Hematopoietic multipotent progenitor cell treated with erythropoietin and hydrocortisone succinate and interleukin-3 and kit ligand, for 8 days (in vitro differentiated cells): ENCODE results near the gene KATNAL1.
"Not testable (repeated sequence)": the region's sequence is repeated elsewhere in the genome, so short reads cannot be mapped to it uniquely, and the experiment has no call there.

ENCODE experiments used
- DNase-seq: peaks from one replicate; pipeline ENCODE4 v3.0.0-alpha.2; 2015

The KATNAL1 gene

DNA sequence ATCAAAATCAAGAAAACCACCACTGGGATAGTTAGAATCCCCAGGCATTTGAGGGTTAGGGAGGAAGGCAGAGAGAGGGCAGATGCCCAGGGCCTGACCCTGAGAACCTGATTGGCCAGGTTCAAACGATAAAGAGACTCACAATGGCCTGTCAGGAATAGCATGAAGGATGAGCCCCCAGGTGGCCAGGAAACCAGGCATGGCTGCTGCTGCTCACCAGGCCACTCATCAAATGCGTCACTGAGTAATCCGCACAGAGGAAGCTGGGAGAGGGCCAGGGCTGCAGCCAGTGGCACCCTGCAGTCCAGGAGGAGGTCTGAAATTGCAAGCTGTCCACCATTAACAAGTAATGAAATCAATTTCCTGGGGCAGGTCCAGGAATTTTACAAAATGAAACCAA lies 111.3 kb downstream of the KATNAL1 start:
- DNase-seq: no peak

DNA sequence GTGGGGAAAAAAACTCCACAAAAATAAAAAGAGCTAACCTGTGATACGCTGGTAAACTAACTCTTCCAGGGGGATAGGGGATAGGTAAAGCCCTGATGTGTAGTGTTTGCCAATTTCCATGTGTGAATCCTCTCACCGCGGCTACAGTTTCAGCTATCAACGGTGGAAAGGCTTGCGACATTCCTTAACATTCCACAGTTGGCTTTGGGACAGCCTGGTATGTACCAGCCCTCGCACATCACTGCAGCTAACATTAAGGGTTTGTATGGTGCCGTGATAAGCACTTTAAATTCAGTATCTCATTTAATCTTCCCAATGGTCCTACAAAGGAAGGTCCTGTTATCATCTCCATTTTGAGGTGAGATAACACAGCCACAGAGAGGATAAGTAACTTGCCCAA lies 112.4 kb downstream of the KATNAL1 start:
- DNase-seq: no peak

- DNase-seq: no peak
Measured at GRCh38 chr13:30193279-30194234, 113.8 kb downstream of the KATNAL1 start.

DNA sequence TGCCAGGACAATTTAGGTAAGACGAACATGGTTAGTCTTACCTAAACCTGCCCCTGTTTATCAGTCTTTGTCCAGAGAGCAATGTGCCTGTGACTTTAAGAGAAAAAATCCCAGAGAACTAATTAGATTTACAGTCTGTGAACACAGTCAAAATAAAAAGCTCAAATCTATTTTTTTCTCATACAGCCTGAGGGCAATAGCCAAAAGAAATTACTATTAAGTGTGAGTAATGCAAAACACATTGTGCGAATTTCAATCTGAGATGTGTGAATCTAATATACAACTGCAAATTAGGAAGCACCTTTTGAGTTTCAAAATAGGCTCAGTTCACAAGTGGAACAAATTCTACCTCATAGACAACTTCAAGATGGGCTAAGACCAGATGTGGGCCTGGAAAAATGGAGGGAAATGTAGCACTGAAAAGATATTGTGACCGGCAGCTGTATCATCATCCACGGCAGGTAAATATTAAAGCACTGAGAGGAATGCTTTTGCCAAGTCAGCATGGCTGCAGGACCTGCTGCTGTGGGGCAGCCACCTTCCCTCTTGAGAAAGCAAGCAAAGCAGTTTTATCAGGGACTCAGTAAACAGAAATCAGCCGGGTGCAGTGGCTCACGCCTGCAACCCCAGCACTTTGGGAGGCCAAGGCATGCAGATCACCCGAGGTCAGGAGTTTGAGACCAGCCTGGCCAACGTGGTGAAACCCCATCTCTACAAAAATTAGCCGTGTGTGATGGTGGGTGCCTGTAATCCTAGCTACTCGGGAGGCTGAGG lies 114.8 kb downstream of the KATNAL1 start:
- no peak for DNase-seq

- no peak for DNase-seq
Measured at GRCh38 chr13:30191491-30192100, 115.8 kb downstream of the KATNAL1 start.

DNA sequence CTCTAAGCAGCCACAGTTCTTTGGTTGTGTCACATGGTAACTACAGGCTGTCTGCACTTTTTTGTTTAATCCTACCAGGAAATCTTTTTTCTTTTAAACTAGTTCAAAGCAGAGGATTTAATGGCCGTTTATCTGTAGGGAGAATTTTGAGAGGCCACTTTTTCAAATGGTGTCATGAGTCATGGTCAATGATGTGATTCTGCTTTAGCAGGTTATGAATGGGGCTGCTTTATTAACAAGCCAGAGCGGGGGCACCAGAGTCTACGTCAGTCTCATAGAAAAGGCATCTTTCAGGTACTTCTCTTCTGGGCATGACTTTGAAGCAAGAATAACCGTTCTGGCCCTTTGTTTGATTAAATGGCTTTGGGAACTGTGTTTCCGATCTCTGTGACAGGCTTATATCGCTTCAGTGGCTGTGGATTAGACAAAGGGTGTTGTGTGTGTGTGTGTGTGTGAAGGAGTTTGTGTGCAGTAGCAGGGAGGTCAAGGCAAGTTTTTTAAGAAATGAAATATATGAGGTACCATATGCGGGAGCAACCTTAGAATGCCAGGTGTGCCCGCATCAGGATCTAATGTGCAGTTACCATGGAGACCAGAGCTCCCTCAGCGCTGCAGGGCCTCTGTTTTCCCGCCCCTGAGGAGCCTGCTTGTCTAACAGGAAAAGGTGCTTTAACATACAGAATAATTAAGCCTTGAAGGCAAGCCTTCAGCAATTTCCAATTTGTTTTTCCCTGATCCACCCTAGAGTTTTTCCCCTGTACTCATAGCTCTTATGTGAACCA lies 120.5 kb downstream of the KATNAL1 start:
- DNase-seq: no peak

DNA sequence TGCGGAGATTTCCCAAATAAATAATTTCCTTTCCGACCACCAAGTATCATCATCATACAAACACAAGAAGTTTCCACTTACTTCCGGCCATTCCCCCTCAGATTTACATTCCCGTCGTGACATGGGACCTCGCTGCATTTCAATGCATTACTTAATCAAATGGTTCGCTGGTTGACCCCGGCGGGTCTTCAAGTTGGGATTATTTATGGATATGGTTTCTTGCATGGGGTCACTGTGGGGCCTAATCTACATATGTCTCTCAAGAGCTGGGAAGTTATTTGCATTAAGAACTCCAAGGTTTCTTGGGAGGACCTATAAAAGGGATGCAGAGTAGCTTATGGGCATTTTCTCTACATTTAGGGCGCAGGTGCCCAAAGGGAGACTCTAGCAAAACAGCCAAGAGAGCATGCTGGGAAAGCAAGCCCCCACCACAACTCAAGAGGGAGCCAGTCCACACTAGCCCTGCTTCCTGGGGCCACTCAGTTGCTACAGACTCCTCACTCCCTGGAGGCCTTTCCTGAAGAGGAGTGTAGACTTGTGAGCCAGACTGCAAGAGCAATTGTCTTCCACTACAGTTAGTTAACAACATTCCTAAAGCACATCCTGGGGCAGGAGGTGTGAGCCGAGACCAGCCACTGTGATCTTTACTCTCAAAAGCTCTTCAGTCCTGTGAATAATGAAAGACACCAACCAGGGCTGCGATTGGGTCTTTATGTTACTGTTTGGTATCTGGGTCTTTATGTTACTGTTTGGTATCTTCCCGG lies 125.3 kb downstream of the KATNAL1 start:
- DNase-seq: no peak

DNA sequence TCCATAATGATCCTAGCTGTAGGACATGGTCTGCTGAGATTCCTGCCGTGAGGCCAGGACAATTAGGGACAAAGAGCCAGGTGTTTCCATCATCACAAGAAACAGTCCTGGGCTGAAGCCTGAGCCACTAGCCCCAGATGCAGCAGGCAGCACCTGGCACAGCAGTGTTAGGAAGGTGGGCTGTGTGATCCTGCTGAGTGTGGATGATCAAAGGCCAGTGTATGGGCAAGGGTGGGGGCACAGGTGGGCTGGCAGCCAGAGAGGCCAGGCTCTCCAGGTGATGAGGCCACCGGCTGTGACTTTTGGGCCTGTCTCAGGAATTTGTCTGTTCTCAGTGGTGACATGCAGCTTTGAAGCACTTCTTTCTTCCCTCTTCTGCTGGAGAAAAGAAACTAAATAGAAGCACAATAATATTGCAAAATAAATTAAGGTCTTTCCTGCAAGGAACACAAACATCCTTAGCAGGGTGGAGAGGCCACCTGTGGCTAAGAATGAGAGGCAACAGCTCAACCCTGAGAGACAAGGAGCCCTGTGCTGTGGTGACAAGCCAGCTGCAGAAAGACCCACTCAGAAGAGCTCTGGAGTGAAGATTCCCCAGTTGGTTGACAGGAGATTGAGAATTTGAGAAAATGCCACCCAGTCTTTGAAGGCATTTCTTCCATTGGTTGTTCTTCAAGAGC lies 127.6 kb downstream of the KATNAL1 start:
- no peak for DNase-seq

- no peak for DNase-seq
Measured at GRCh38 chr13:30178976-30179375, 128.4 kb downstream of the KATNAL1 start.

DNA sequence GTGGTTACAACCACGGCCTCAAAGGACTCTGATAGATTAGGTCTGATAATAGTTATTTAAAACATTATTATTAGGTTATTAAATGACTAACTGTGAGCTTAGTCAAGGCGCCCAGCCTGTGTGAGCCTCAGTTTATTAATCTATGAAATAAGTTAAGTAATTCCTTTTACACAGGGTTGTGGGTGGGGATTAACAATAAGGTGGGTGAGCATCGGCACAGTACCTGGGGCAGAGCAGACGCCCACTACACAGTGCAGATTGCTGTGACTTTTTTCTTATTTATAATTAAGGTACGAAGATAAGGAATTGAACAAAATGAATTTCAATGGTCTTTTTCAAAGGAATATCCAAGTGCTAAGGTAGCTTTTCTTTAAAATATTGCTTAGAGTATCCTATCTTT lies 132.2 kb downstream of the KATNAL1 start:
- DNase-seq: no peak

GRCh38 chr13:30174250-30174649 lies 133.1 kb downstream of the KATNAL1 start:
- not testable (repeated sequence) for DNase-seq

GRCh38 chr13:30173303-30173610 lies 134.1 kb downstream of the KATNAL1 start:
- DNase-seq: no peak

DNA sequence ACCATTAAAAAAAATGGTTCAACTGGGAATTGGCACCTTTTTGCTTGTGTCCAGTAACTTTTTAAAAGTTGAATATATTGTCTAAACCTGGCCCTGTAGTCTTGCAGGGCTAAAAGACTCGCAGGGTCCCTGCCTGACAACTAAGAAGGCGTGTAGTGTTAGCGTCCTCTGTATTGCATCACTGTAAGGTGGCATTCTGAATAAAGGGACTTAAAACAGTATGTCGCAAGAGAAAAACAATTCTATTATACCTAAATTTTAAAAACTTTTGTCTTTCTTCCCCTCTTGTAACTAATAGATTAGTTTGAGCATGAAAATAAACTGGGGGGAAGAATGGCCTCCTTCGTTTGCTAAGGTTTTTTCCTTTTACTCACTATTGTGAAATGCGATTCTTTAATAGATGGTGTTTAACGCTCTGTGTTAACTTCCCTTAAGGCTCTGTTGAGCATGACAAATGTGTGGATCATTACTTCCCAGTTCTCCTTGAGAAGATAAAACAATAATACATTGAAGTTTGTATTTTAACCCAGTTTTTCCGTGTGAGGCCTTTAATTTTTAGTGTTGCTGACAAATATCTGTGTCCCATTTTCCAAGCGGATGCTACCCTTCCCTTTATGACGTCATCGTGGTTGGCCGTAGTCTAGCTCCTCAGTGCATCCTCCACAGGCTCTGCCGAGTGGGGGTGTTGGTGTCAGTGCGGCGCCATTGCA lies 134.6 kb downstream of the KATNAL1 start:
- no peak for DNase-seq

DNA sequence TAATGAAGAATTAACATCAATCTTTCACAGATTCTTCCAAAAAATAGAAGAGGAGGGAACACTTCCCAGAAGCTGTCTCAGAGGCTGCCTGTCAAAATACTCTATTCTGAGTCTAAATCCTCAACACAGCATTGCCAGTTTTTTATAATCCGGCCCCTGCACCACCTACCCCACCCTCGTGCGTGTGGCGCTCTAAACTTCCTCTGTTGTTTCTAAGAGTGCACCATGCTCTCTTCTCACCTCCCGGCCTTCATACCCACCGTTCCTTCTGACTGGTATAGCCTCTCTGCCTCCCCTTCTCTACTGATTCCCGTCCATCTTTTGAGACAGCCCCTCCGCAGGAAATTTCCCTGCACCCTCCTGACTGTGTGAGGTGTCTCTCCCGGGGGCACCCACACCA lies 136.8 kb downstream of the KATNAL1 start:
- DNase-seq: no peak

GRCh38 chr13:30169442-30169841 lies 137.9 kb downstream of the KATNAL1 start:
- no peak for DNase-seq

DNA sequence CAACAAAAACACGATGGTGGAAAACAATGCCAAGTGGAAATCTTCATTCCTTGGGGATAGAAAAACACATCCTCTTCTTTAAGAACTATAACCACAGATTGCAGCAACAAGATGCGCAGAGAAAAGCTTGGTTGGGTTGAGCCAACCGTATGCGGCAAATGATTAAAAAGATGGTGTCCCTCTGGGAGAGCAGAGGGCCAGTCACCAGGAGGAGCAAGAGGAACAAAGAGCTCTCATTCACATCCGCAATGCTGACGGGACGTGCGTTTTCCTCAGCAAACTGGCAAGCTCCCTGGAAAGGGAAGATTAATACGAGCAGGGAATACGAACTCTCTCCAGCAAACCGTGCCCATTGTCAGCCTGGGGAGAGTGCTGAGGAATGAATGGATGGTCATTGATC lies 141.6 kb downstream of the KATNAL1 start:
- DNase-seq: no peak

GRCh38 chr13:30165071-30165470 lies 142.3 kb downstream of the KATNAL1 start:
- no peak for DNase-seq

- DNase-seq: no peak
Measured at GRCh38 chr13:30164146-30164545, 143.2 kb downstream of the KATNAL1 start.

GRCh38 chr13:30163441-30163840 lies 143.9 kb downstream of the KATNAL1 start:
- no peak for DNase-seq

DNA sequence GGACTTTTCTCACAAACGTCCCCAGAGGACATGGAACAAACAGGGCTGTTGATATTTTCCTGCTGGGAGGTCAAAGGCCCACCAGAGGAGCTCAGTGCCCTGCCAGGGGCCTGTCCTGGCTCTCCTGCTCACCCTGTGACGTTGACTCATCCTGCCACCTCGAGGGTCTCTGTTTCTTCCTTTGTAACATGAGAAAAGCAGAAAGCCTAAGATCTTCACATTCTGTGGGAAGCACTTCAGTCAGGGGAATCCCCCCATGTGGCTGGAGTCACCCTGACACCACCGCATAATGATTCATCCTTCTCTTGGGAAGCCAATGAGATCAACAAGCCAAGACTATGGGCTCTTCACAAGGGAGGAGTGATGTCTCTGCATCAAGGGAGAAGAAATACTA lies 147.9 kb downstream of the KATNAL1 start:
- no peak for DNase-seq
